Liver (tissue), 2 donors: ENCODE results near the gene CXXC4.

Experiments used
- CTCF ChIP-seq: fragments of 150-350 bp; IDR thresholded peaks from 2 replicates; pipeline ENCODE4 v1.5.1; 2017; ENCODE audit warnings: improper control_type of control experiment, low read depth, low read length; ENCODE audit not compliant: missing input control
- ZBTB33 ChIP-seq: IDR thresholded peaks from 2 replicates; pipeline ENCODE4 v1.6.1; 2016; ENCODE audit warnings: antibody characterized with exemption
- donor health status: healthy.

DNA sequence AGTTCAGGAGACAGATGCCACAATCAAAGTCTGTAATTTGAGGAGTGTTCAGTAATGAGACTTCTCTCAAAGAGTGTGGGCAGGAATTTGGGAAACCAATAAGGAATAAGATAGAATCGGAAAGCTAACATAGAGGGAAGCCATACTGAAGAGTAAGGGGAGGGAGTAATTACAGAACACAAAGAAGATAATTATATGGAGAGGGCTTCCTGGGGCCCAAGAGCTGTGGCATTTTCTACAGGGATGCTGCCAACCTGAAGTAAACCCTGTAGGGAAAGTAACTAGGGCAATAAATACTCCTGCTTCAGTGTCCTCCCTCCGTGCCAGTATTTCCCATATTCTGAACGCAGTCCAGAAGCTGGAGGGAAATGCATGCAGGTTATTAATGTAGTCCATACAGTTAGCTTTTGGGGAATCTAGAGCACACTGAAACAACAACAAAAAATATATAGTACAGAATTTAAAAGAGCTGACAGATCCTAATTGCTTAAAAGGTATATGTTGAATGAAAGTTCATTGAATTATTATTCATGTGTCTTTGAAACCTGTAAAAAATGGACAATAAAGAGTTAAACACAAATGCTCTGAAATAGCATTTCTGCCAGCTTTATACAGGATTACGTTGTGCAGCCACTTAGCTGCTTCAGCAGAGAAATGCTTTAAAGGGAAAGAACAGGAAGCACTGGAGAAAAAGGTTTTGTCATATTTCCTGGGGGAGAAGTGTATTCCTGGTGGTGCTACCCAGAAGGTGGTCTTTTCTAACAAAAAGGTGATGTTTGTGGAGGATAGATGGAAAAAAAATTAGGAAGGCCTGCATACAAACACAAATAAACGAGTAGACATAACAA is 48.0 kb downstream of the CXXC4 start:
- TF ChIP-seq ZBTB33 (no peak), CTCF (no peak)
